PC-9 (cell line): Measurements from ENCODE around the gene CDKN2B-AS1. TPM values are rescaled to one million over a fixed set of nuclear protein-coding genes. Genes with fewer than 3 reads are reported as not detected.

ENCODE experiments used
- BruUV-seq: library from RNA; stranded (reverse); fragments of 400-500 nt; replicated peaks from 2 replicates; lab custom pipeline; 2021; lab: Mats Ljungman, UMichigan
- CTCF ChIA-PET: fragments of 300-600 bp; sonication (Branson Sonifier 250); formaldehyde crosslinking; loops from one replicate; lab custom pipeline; 2022; ENCODE audit warnings: antibody characterized with exemption; lab: Charles Lee
- POLR2A ChIA-PET: fragments of 300-600 bp; sonication (Branson Sonifier 250); formaldehyde crosslinking; loops from one replicate; lab custom pipeline; 2022; ENCODE audit warnings: antibody characterized with exemption; ENCODE audit not compliant: unreplicated experiment; lab: Charles Lee
- DNase-seq, 2 experiments: peaks; one replicate each; pipeline versions ENCODE4 v3.0.0 to v3.0.0-alpha.2; 2015 to 2022; ENCODE audit warnings: mixed read lengths in 1 of 2
- H2AFZ ChIP-seq: fragments of 200-600 bp; sonication (generic); 2 replicates; pipeline ENCODE4 v1.8.1; 2017; ENCODE audit warnings: antibody characterized with exemption
- H3F3A ChIP-seq: fragments of 200-600 bp; sonication (generic); 2 replicates; pipeline ENCODE4 v1.8.1; 2017; ENCODE audit warnings: antibody characterized with exemption, mild to moderate bottlenecking, low read depth; ENCODE audit not compliant: insufficient read depth
- H3K27ac ChIP-seq: fragments of 200-600 bp; sonication (generic); 2 replicates; pipeline ENCODE4 v1.6.1; 2016; ENCODE audit warnings: mixed run types
- H3K27me3 ChIP-seq: fragments of 200-600 bp; sonication (generic); 2 replicates; pipeline ENCODE4 v1.6.1; 2016; ENCODE audit warnings: low read depth, mixed run types; ENCODE audit not compliant: insufficient read depth
- H3K36me3 ChIP-seq: fragments of 200-600 bp; sonication (generic); 2 replicates; pipeline ENCODE4 v1.6.1; 2016; ENCODE audit warnings: low read depth, mixed run types
- H3K4me1 ChIP-seq: fragments of 200-600 bp; sonication (generic); replicated peaks from 2 replicates; pipeline ENCODE4 v1.6.1; 2016; ENCODE audit warnings: mixed run types; ENCODE audit not compliant: insufficient read depth
- H3K4me2 ChIP-seq: fragments of 200-600 bp; sonication (generic); 2 replicates; pipeline ENCODE4 v1.6.1; 2017; ENCODE audit warnings: mixed run types
- H3K4me3 ChIP-seq: fragments of 200-600 bp; sonication (generic); 2 replicates; pipeline ENCODE4 v1.6.1; 2016; ENCODE audit warnings: mixed run types
- H3K79me2 ChIP-seq: fragments of 200-600 bp; sonication (generic); 2 replicates; pipeline ENCODE4 v1.6.1; 2017; ENCODE audit warnings: low read depth, mixed run types
- H3K9me2 ChIP-seq: fragments of 200-600 bp; sonication (generic); 2 replicates; pipeline ENCODE4 v1.8.1; 2017; ENCODE audit warnings: mild to moderate bottlenecking; ENCODE audit not compliant: insufficient read depth
- H3K9me3 ChIP-seq: fragments of 200-600 bp; sonication (generic); 2 replicates; pipeline ENCODE4 v1.8.1; 2016; ENCODE audit warnings: low read depth; ENCODE audit not compliant: insufficient read depth
- H4K20me1 ChIP-seq: fragments of 200-600 bp; sonication (generic); 2 replicates; pipeline ENCODE4 v1.8.1; 2017; ENCODE audit not compliant: insufficient read depth
- EZH2 ChIP-seq: fragments of 200-600 bp; sonication (generic); IDR thresholded peaks from 2 replicates; pipeline ENCODE4 v1.8.0; 2017; ENCODE audit warnings: antibody characterized with exemption, low read depth
- intact Hi-C: fragments of 100-400 bp; cut with micrococcal nuclease; formaldehyde crosslinking; loops from one replicate; pipeline ENCODE4 v1.10.0; 2022; ENCODE audit not compliant: unreplicated experiment
- total RNA-seq: library from RNA; stranded (reverse); gene quantifications from 2 replicates; pipeline ENCODE4 v1.2.3, GENCODE V29; 2021
- TF ChIP-seq, protein P1 (sequence below): fragments of 200-600 bp; sonication (generic); conservative IDR thresholded peaks from 2 replicates; pipeline ENCODE4 v1.6.1; 2017; ENCODE audit warnings: mixed run types, antibody characterized with exemption, mild to moderate bottlenecking, moderate library complexity

The CDKN2B-AS1 gene
- total RNA-seq, 1 experiment from 2014 or later, result 11.6 TPM

DNA sequence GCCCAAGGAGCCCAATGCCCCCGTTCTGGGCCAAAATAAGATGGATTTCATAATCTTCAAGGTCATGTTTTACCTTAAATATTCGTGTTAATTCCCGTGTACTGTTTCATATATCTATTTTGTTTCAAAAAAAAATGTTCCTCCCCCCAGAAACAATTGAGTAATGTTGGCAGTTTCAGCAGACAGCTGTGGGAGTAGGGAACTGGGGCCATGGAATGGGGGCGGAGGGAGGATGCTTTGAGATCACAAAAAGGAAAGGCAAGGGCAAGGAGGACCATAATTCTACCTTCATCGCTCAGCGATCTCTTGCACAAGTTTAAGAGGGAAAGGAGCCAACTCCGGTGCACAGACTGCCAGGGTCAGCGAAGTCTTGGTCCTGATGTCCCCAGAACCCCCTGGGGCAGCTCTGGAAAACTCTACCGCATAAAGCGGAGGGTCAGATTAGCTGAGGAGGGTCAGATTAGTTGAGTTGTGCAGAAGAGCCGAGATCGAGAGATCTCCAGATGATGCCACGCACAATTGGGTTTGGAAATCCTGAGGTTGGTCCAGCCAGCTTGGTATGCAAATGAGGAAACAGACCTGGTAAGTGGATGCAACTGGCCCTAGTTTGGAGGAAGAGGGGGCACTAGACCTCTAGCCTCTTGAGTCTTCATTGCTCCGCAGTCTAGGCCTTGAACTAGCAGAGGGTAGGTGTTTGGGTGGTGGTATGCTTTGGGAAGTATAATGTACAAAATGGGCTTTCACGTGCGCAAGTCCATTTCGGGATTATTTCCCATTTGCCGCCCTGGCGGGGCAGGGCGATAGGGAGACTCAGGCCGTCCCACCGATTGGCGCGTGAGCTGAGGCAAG, 24.4 kb upstream of the CDKN2B-AS1 start:
- H3K4me2 ChIP-seq, result no peak overlapping the region
- H3K79me2 ChIP-seq, result peaks cover 46% of the 10 kb centered on the region
- no peak overlapping the region for H3K27ac ChIP-seq
- no peaks in the 10 kb centered on the region for H3K27me3 ChIP-seq
- TF ChIP-seq, protein P1, sequence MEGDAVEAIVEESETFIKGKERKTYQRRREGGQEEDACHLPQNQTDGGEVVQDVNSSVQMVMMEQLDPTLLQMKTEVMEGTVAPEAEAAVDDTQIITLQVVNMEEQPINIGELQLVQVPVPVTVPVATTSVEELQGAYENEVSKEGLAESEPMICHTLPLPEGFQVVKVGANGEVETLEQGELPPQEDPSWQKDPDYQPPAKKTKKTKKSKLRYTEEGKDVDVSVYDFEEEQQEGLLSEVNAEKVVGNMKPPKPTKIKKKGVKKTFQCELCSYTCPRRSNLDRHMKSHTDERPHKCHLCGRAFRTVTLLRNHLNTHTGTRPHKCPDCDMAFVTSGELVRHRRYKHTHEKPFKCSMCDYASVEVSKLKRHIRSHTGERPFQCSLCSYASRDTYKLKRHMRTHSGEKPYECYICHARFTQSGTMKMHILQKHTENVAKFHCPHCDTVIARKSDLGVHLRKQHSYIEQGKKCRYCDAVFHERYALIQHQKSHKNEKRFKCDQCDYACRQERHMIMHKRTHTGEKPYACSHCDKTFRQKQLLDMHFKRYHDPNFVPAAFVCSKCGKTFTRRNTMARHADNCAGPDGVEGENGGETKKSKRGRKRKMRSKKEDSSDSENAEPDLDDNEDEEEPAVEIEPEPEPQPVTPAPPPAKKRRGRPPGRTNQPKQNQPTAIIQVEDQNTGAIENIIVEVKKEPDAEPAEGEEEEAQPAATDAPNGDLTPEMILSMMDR, result no peak
- TF ChIP-seq EZH2, result no peak
- no peak overlapping the region for H2AFZ ChIP-seq
- POLR2A ChIA-PET, result no interaction called here
- peaks cover 36% of the 10 kb centered on the region for H3K36me3 ChIP-seq
- peaks cover 23% of the 10 kb centered on the region; the same call in 1 of the 2 replicates for H3F3A ChIP-seq
- H3K9me2 ChIP-seq, result no peaks in the 10 kb centered on the region
- no peaks in the 10 kb centered on the region for H3K9me3 ChIP-seq
- peaks cover 6% of the 10 kb centered on the region for H4K20me1 ChIP-seq
- no peak for DNase-seq
- intact Hi-C loops, result no loop called here
- no peak overlapping the region for H3K4me3 ChIP-seq
- no TSS peak for BruUV-seq
- peaks cover 13% of the 10 kb centered on the region for H3K4me1 ChIP-seq
- CTCF ChIA-PET, result no interaction called here

DNA sequence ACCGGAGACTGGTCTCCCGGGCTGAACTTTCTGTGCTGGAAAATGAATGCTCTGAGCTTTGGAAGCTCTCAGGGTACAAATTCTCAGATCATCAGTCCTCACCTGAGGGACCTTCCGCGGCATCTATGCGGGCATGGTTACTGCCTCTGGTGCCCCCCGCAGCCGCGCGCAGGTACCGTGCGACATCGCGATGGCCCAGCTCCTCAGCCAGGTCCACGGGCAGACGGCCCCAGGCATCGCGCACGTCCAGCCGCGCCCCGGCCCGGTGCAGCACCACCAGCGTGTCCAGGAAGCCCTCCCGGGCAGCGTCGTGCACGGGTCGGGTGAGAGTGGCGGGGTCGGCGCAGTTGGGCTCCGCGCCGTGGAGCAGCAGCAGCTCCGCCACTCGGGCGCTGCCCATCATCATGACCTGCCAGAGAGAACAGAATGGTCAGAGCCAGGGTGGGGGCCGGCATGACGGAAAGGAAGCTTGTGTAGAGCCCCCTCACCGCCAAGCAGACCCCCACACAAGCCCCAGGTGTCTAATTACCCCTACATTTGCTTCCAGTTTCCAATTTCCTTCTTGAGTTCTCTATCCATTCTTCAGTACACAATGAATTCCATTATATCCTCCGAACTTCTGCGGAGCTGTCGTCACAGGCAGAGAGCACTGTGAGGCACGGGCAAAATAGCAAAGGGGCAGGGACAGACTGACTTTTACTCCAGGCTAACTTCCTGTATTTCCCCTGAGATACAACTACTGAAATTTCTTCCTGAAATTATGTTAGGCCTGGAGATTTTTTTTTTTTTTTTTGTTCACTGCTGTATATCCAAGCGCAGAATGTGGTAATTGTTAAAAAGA, 23.6 kb upstream of the CDKN2B-AS1 start:
- intact Hi-C loops, result no loop called here
- CTCF ChIA-PET, result no interaction called here
- H3K27ac ChIP-seq, result no peak overlapping the region
- H3K36me3 ChIP-seq, result peaks cover 36% of the 10 kb centered on the region
- H3K79me2 ChIP-seq, result peaks cover 54% of the 10 kb centered on the region
- no peaks in the 10 kb centered on the region for H3K9me3 ChIP-seq
- H3F3A ChIP-seq, result peaks cover 23% of the 10 kb centered on the region; the same call in 1 of the 2 replicates
- H3K4me3 ChIP-seq, result no peak overlapping the region
- H3K27me3 ChIP-seq, result no peaks in the 10 kb centered on the region
- POLR2A ChIA-PET, result interaction anchor here (0.7 kb wide), 1 partner anchor 128 kb away, joined by 3 read pairs; no protein-coding TSS in a partner anchor
- no TSS peak for BruUV-seq
- no peak overlapping the region for H3K4me2 ChIP-seq
- no peak overlapping the region for H2AFZ ChIP-seq
- peaks cover 15% of the 10 kb centered on the region for H3K4me1 ChIP-seq
- H4K20me1 ChIP-seq, result peaks cover 6% of the 10 kb centered on the region
- no peak for TF ChIP-seq EZH2
- TF ChIP-seq, protein P1, result no peak
- H3K9me2 ChIP-seq, result no peaks in the 10 kb centered on the region
- no peak for DNase-seq

GRCh38 chr9:21972361-21972760, 22.2 kb upstream of the CDKN2B-AS1 start:
- no peak for DNase-seq
- H2AFZ ChIP-seq, result no peak overlapping the region
- no peaks in the 10 kb centered on the region for H3K9me2 ChIP-seq
- peaks cover 6% of the 10 kb centered on the region for H4K20me1 ChIP-seq
- peaks cover 27% of the 10 kb centered on the region for H3K4me1 ChIP-seq
- intact Hi-C loops, result no loop called here
- no TSS peak for BruUV-seq
- TF ChIP-seq EZH2, result no peak
- TF ChIP-seq, protein P1, result no peak
- POLR2A ChIA-PET, result no interaction called here
- H3K27me3 ChIP-seq, result no peaks in the 10 kb centered on the region
- H3K4me2 ChIP-seq, result peak overlapping the region; percentile 98
- H3K79me2 ChIP-seq, result peaks cover 68% of the 10 kb centered on the region
- peak overlapping the region; percentile 23; the same call in 1 of the 2 replicates for H3K27ac ChIP-seq
- peak overlapping the region; percentile 65; the same call in 1 of the 2 replicates for H3K4me3 ChIP-seq
- H3K9me3 ChIP-seq, result no peaks in the 10 kb centered on the region
- CTCF ChIA-PET, result interaction anchor here (0.6 kb wide), 1 partner anchor 186 kb away, joined by 3 read pairs; no protein-coding TSS in a partner anchor
- H3K36me3 ChIP-seq, result peaks cover 33% of the 10 kb centered on the region
- peaks cover 18% of the 10 kb centered on the region for H3F3A ChIP-seq
